H9 (cell line): ENCODE results near the gene WDR70. TPM values are rescaled to one million over a fixed set of nuclear protein-coding genes. Genes with fewer than 3 reads are reported as not detected.
A peak's percentile ranks its signal among the peaks of the same experiment; 100 is the strongest.

Experiments used
- DNase-seq: peaks from one replicate; pipeline ENCODE4 v3.0.0-alpha.2; 2017
- H2AFZ ChIP-seq: one replicate; pipeline ENCODE4 v1.6.1; 2013; ENCODE audit warnings: mild to moderate bottlenecking, low read length, control low read depth, moderate library complexity
- H2AK5ac ChIP-seq: 2 replicates; pipeline ENCODE4 v1.6.1; 2013; ENCODE audit warnings: low read length, control low read depth, mixed read lengths; ENCODE audit not compliant: insufficient read length
- H2BK120ac ChIP-seq: one replicate; pipeline ENCODE4 v1.6.1; 2013; ENCODE audit warnings: low read depth, mild to moderate bottlenecking, low read length, control low read depth, inconsistent platforms; ENCODE audit not compliant: poor library complexity, severe bottlenecking
- H2BK12ac ChIP-seq: 2 replicates; pipeline ENCODE4 v1.6.1; 2013; ENCODE audit warnings: low read length, control low read depth, mixed read lengths, low read depth; ENCODE audit not compliant: insufficient read length
- H2BK15ac ChIP-seq: 2 replicates; pipeline ENCODE4 v1.6.1; 2013; ENCODE audit warnings: low read depth, low read length, control low read depth
- H2BK20ac ChIP-seq: one replicate; pipeline ENCODE4 v1.6.1; 2013; ENCODE audit warnings: low read depth, mild to moderate bottlenecking, low read length, control low read depth, inconsistent platforms; ENCODE audit not compliant: poor library complexity, severe bottlenecking
- H2BK5ac ChIP-seq: 2 replicates; pipeline ENCODE4 v1.6.1; 2013; ENCODE audit warnings: low read length, control low read depth, mixed read lengths; ENCODE audit not compliant: insufficient read length
- H3K14ac ChIP-seq: 2 replicates; pipeline ENCODE4 v1.6.1; 2013; ENCODE audit warnings: low read length, control low read depth; ENCODE audit not compliant: insufficient read depth
- H3K18ac ChIP-seq: 2 replicates; pipeline ENCODE4 v1.6.1; 2013; ENCODE audit warnings: low read depth, mild to moderate bottlenecking, mixed read lengths, low read length, control low read depth; ENCODE audit not compliant: insufficient read length
- H3K23ac ChIP-seq: 2 replicates; pipeline ENCODE4 v1.6.1; 2013; ENCODE audit warnings: low read length, control low read depth, mixed read lengths, low read depth; ENCODE audit not compliant: insufficient read length
- H3K23me2 ChIP-seq: 2 replicates; pipeline ENCODE4 v1.6.1; 2013; ENCODE audit warnings: low read depth, mild to moderate bottlenecking, mixed read lengths, low read length, control low read depth; ENCODE audit not compliant: insufficient read length, poor library complexity, severe bottlenecking
- H3K27ac ChIP-seq: 2 replicates; pipeline ENCODE4 v1.5.1; 2013; ENCODE audit warnings: low read length, control low read depth, mixed read lengths, low read depth; ENCODE audit not compliant: insufficient read length
- H3K27me3 ChIP-seq: 2 replicates; pipeline ENCODE4 v1.6.1; 2013; ENCODE audit warnings: low read length, control low read depth, inconsistent platforms; ENCODE audit not compliant: insufficient read depth
- H3K4ac ChIP-seq: 2 replicates; pipeline ENCODE4 v1.6.1; 2013; ENCODE audit warnings: low read depth, mild to moderate bottlenecking, control low read depth, inconsistent platforms, low read length, moderate library complexity
- H3K4me1 ChIP-seq: 2 replicates; pipeline ENCODE4 v1.6.1; 2013; ENCODE audit warnings: low read length, control low read depth, inconsistent platforms; ENCODE audit not compliant: insufficient read depth
- H3K4me2 ChIP-seq: 2 replicates; pipeline ENCODE4 v1.6.1; 2013; ENCODE audit warnings: low read length, control low read depth, mixed read lengths; ENCODE audit not compliant: insufficient read length, insufficient read depth
- H3K56ac ChIP-seq: 2 replicates; pipeline ENCODE4 v1.6.1; 2013; ENCODE audit warnings: low read depth, mild to moderate bottlenecking, mixed read lengths, low read length, control low read depth; ENCODE audit not compliant: insufficient read length
- H3K79me1 ChIP-seq: 2 replicates; pipeline ENCODE4 v1.6.1; 2013; ENCODE audit warnings: low read depth, mild to moderate bottlenecking, moderate library complexity, low read length, control low read depth, inconsistent platforms; ENCODE audit not compliant: insufficient read depth, poor library complexity, severe bottlenecking
- H3K79me2 ChIP-seq: 2 replicates; pipeline ENCODE4 v1.6.1; 2013; ENCODE audit warnings: low read length, control low read depth, inconsistent platforms; ENCODE audit not compliant: insufficient read depth
- H3K9ac ChIP-seq: 2 replicates; pipeline ENCODE4 v1.6.1; 2013; ENCODE audit warnings: low read length, control low read depth, mixed read lengths; ENCODE audit not compliant: insufficient read length; ENCODE audit errors: extremely low read depth
- H3K9me3 ChIP-seq: one replicate; pipeline ENCODE4 v1.6.1; 2013; ENCODE audit warnings: low read depth, low read length, inconsistent platforms; ENCODE audit not compliant: control insufficient read depth
- H3T11ph ChIP-seq: one replicate; pipeline ENCODE4 v1.6.1; 2013; ENCODE audit warnings: mild to moderate bottlenecking, low read length, control low read depth, inconsistent platforms
- H4K20me1 ChIP-seq: one replicate; pipeline ENCODE4 v1.6.1; 2013; ENCODE audit not compliant: control insufficient read depth, insufficient read length, insufficient read depth
- H4K5ac ChIP-seq: 2 replicates; pipeline ENCODE4 v1.6.1; 2013; ENCODE audit warnings: low read depth, mild to moderate bottlenecking, mixed read lengths, low read length, control low read depth; ENCODE audit not compliant: insufficient read length
- H4K8ac ChIP-seq: replicated peaks from 2 replicates; pipeline ENCODE4 v1.6.1; 2013; ENCODE audit warnings: low read length, control low read depth, mixed read lengths, low read depth; ENCODE audit not compliant: insufficient read length
- H4K91ac ChIP-seq: 2 replicates; pipeline ENCODE4 v1.6.1; 2013; ENCODE audit warnings: low read depth, mild to moderate bottlenecking, moderate library complexity, mixed read lengths, low read length, control low read depth; ENCODE audit not compliant: insufficient read length
- H3K27ac Mint-ChIP-seq, 3 experiments: 2 replicates in 2 of 3; 3 replicates in 1 of 3; pipeline ENCODE4 v1.8.0; 2020 to 2021; ENCODE audit warnings: mixed read lengths in 3 of 3, mild to moderate bottlenecking in 1 of 3, moderate library complexity in 1 of 3
- H3K27me3 Mint-ChIP-seq: 2 replicates; pipeline ENCODE4 v1.8.0; 2021; ENCODE audit warnings: low read depth, mild to moderate bottlenecking, moderate library complexity, mixed read lengths
- H3K36me3 Mint-ChIP-seq, 3 experiments: 2 replicates in 2 of 3; 3 replicates in 1 of 3; pipeline ENCODE4 v1.8.0; 2020 to 2021; ENCODE audit warnings: low read depth in 3 of 3, mixed read lengths in 3 of 3; ENCODE audit not compliant: insufficient read depth in 1 of 3
- H3K4me1 Mint-ChIP-seq, 2 experiments: 2 replicates each; pipeline ENCODE4 v1.8.0; 2020; ENCODE audit warnings: mixed read lengths in 2 of 2
- H3K4me3 Mint-ChIP-seq, 2 experiments: 2 replicates in 1 of 2; 3 replicates in 1 of 2; pipeline ENCODE4 v1.8.0; 2020 to 2021; ENCODE audit warnings: mild to moderate bottlenecking in 2 of 2, mixed read lengths in 2 of 2, moderate library complexity in 1 of 2
- H3K9me3 Mint-ChIP-seq, 2 experiments: 2 replicates in 1 of 2; 3 replicates in 1 of 2; pipeline ENCODE4 v1.8.0; 2020; ENCODE audit warnings: mild to moderate bottlenecking in 2 of 2, mixed read lengths in 2 of 2, moderate library complexity in 1 of 2
- WGBS: extraction: QIAGEN DNeasy Blood & Tissue Kit; methylation state at CpG from one replicate; pipeline ENCODE4 v1.1.7; 2013; ENCODE audit warnings: missing lambda C conversion rate, low lambda C conversion rate, mixed read lengths; ENCODE audit not compliant: insufficient read length; ENCODE audit errors: extremely low coverage; 5-methylcytosine and 5-hydroxymethylcytosine counted together
- total RNA-seq: library from RNA; stranded (reverse); gene quantifications from 2 replicates; pipeline ENCODE4 v1.2.1, GENCODE V29; 2021
- TF ChIP-seq, protein P1 (sequence below): fragments of 200-600 bp; sonication (generic); conservative IDR thresholded peaks from 3 replicates; pipeline ENCODE4 v1.8.0; 2021; ENCODE audit warnings: antibody characterized with exemption, mild to moderate bottlenecking

WDR70 gene
- total RNA-seq, 1 experiment from 2014 or later, result 38.1 TPM

DNA sequence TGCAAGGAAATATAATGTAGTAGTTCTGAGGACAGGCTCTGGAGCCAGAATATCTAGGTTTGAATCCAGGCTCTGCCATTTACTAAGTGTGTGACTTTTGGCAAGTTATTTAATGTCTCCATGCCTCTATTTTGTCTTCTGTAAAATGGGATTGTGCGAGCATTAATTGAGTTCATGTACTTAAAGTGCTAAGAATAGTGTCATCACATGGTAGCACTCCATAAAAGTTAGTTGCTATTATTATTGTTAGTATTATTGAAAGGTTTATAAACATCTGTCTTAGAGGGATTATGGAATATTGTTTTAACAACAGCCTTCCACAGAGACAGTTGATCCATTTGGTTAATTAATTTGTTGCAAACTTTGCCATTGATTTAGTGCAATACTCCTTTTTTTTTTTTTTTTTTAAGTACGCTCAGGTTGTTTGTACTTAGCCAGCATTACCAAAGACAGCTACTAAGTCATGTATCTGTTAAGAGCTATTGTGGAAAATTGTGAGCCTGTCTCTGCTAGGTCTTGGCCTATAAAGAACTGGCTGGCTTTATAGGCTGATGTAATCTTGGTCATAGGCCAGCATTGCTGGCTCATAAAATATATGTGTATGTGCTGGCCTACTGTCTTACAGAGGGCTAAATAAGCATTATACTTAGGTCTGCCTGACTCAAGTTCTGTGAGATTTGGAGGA lies 174.7 kb downstream of the WDR70 start:
- Histone ChIP-seq H4K5ac (no peak overlapping the region), H3K4me1 (no peaks in the 10 kb centered on the region; the same call in 1 of the 2 replicates), H3K4me2 (no peak overlapping the region), H3K14ac (no peak overlapping the region), H3K4ac (no peak overlapping the region), H3K23ac (no peak overlapping the region), H2BK20ac (no peak overlapping the region), H4K8ac (no peak overlapping the region), H3K27ac (no peak overlapping the region), H3K9me3 (no peaks in the 10 kb centered on the region), H3K56ac (no peak overlapping the region), H3K79me2 (no peaks in the 10 kb centered on the region), H3K23me2 (no peaks in the 10 kb centered on the region), H3K79me1 (no peaks in the 10 kb centered on the region), H3T11ph (no peak overlapping the region), H3K27me3 (no peaks in the 10 kb centered on the region), H2AFZ (no peak overlapping the region), H3K9ac (no peak overlapping the region), H2AK5ac (no peak overlapping the region), H4K20me1 (no peaks in the 10 kb centered on the region), H2BK12ac (no peak overlapping the region), H2BK15ac (no peak overlapping the region), H2BK5ac (no peak overlapping the region), H2BK120ac (no peak overlapping the region), H3K18ac (no peak overlapping the region), H4K91ac (no peak overlapping the region)
- Mint-ChIP-seq H3K4me3 (no peak overlapping the region), H3K4me1 (peaks cover 0 to 12% of the 10 kb centered on the region in 2 experiments; a peak in 2 of 4 replicates), H3K36me3 (no peaks in the 10 kb centered on the region), H3K27ac (peak overlapping the region in 1 of 3 experiments; percentile 52; a peak in 1 of 7 replicates), H3K27me3 (no peaks in the 10 kb centered on the region), H3K9me3 (no peaks in the 10 kb centered on the region)
- TF ChIP-seq, protein P1, sequence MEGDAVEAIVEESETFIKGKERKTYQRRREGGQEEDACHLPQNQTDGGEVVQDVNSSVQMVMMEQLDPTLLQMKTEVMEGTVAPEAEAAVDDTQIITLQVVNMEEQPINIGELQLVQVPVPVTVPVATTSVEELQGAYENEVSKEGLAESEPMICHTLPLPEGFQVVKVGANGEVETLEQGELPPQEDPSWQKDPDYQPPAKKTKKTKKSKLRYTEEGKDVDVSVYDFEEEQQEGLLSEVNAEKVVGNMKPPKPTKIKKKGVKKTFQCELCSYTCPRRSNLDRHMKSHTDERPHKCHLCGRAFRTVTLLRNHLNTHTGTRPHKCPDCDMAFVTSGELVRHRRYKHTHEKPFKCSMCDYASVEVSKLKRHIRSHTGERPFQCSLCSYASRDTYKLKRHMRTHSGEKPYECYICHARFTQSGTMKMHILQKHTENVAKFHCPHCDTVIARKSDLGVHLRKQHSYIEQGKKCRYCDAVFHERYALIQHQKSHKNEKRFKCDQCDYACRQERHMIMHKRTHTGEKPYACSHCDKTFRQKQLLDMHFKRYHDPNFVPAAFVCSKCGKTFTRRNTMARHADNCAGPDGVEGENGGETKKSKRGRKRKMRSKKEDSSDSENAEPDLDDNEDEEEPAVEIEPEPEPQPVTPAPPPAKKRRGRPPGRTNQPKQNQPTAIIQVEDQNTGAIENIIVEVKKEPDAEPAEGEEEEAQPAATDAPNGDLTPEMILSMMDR, result no peak
- DNase-seq, result no peak
- no CpG with 5 or more reads among the region's 2 CpGs for WGBS
